Ishikawa (cell line): ENCODE data around the gene RARB.

Experiments used
- CEBPB ChIP-seq: IDR thresholded peaks from 2 replicates; pipeline ENCODE4 v1.6.1; 2012
- CREB1 ChIP-seq: IDR thresholded peaks from 2 replicates; pipeline ENCODE4 v1.6.1; 2012; ENCODE audit warnings: low read depth
- EP300 ChIP-seq: IDR thresholded peaks from 2 replicates; pipeline ENCODE4 v1.6.1; 2012; ENCODE audit warnings: borderline replicate concordance
- RAD21 ChIP-seq: IDR thresholded peaks from 2 replicates; pipeline ENCODE4 v1.6.1; 2012; ENCODE audit warnings: low read depth
- YY1 ChIP-seq: IDR thresholded peaks from 2 replicates; pipeline ENCODE4 v1.6.1; 2012; ENCODE audit warnings: low read depth
- TF ChIP-seq, protein P1 (sequence below): IDR thresholded peaks from 2 replicates; pipeline ENCODE4 v1.6.1; 2012
- TF ChIP-seq, protein P2 (sequence below): IDR thresholded peaks from 2 replicates; pipeline ENCODE4 v1.6.1; 2012; ENCODE audit warnings: low read depth, mild to moderate bottlenecking
- TF ChIP-seq, protein P3 (sequence below): IDR thresholded peaks from 2 replicates; pipeline ENCODE4 v1.6.1; 2012

DNA sequence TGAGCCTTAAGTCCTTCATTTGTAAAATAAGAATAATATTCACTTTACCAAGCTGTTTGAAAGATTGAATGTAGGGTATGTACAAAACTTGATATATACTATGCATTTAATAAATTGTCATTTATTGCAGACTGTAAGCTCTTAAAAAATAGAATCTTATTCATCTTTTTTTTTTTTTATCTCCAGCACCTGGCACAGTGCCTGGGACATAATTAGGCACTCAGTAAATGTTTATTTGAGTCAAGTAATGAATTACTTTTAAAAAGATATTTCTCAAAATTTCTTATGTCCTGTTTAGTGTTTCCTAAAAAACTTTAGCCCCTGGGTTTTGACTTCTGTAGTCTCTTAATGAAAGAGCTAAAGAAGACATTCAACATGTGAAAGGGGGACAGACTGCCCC, 164.9 kb downstream of the RARB start:
- no peak for TF ChIP-seq YY1
- TF ChIP-seq, protein P1, sequence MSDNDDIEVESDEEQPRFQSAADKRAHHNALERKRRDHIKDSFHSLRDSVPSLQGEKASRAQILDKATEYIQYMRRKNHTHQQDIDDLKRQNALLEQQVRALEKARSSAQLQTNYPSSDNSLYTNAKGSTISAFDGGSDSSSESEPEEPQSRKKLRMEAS, result no peak
- TF ChIP-seq, protein P2, sequence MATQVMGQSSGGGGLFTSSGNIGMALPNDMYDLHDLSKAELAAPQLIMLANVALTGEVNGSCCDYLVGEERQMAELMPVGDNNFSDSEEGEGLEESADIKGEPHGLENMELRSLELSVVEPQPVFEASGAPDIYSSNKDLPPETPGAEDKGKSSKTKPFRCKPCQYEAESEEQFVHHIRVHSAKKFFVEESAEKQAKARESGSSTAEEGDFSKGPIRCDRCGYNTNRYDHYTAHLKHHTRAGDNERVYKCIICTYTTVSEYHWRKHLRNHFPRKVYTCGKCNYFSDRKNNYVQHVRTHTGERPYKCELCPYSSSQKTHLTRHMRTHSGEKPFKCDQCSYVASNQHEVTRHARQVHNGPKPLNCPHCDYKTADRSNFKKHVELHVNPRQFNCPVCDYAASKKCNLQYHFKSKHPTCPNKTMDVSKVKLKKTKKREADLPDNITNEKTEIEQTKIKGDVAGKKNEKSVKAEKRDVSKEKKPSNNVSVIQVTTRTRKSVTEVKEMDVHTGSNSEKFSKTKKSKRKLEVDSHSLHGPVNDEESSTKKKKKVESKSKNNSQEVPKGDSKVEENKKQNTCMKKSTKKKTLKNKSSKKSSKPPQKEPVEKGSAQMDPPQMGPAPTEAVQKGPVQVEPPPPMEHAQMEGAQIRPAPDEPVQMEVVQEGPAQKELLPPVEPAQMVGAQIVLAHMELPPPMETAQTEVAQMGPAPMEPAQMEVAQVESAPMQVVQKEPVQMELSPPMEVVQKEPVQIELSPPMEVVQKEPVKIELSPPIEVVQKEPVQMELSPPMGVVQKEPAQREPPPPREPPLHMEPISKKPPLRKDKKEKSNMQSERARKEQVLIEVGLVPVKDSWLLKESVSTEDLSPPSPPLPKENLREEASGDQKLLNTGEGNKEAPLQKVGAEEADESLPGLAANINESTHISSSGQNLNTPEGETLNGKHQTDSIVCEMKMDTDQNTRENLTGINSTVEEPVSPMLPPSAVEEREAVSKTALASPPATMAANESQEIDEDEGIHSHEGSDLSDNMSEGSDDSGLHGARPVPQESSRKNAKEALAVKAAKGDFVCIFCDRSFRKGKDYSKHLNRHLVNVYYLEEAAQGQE, result no peak
- TF ChIP-seq, protein P3, sequence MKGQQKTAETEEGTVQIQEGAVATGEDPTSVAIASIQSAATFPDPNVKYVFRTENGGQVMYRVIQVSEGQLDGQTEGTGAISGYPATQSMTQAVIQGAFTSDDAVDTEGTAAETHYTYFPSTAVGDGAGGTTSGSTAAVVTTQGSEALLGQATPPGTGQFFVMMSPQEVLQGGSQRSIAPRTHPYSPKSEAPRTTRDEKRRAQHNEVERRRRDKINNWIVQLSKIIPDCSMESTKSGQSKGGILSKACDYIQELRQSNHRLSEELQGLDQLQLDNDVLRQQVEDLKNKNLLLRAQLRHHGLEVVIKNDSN, result no peak
- TF ChIP-seq CREB1, result no peak
- TF ChIP-seq RAD21, result no peak
- no peak for TF ChIP-seq EP300
- TF ChIP-seq CEBPB, result no peak
